Measurements from ENCODE around the gene OR14A2. TPM values are rescaled to one million over a fixed set of nuclear protein-coding genes. Genes with fewer than 3 reads are reported as not detected.

Gene OR14A2
- total and polyA plus RNA-seq, 2 experiments from 2014 or later = 0.60 TPM; not detected in 1

DNA sequence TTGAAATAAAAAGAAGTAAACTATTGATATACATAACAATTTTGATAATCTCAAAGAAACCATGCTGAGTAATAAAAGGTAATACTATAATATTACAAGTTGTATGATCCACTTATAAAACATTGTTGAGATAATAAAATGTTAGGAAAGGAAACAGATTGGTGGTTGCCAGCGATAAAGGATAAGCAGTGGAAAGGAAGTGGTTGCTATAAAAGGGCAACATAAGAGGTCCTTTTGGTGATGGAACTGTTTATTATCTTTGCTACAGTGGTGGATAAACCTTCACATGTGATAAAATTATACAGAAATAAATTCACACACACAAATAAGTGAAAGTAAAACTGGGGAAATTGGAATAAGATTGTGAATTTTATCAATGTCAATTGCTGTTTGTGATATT is 46.6 kb downstream of the OR14A2 start (continued):
- TF ChIP-seq, protein P1, sequence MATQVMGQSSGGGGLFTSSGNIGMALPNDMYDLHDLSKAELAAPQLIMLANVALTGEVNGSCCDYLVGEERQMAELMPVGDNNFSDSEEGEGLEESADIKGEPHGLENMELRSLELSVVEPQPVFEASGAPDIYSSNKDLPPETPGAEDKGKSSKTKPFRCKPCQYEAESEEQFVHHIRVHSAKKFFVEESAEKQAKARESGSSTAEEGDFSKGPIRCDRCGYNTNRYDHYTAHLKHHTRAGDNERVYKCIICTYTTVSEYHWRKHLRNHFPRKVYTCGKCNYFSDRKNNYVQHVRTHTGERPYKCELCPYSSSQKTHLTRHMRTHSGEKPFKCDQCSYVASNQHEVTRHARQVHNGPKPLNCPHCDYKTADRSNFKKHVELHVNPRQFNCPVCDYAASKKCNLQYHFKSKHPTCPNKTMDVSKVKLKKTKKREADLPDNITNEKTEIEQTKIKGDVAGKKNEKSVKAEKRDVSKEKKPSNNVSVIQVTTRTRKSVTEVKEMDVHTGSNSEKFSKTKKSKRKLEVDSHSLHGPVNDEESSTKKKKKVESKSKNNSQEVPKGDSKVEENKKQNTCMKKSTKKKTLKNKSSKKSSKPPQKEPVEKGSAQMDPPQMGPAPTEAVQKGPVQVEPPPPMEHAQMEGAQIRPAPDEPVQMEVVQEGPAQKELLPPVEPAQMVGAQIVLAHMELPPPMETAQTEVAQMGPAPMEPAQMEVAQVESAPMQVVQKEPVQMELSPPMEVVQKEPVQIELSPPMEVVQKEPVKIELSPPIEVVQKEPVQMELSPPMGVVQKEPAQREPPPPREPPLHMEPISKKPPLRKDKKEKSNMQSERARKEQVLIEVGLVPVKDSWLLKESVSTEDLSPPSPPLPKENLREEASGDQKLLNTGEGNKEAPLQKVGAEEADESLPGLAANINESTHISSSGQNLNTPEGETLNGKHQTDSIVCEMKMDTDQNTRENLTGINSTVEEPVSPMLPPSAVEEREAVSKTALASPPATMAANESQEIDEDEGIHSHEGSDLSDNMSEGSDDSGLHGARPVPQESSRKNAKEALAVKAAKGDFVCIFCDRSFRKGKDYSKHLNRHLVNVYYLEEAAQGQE (IDR thresholded peaks at IDR 0.05; ENCODE audit: unreplicated experiment) = no peak
- no peak for TF ChIP-seq POLR2AphosphoS5 (IDR thresholded peaks at IDR 0.05; ENCODE audit: low read depth)
- TF ChIP-seq EZH2phosphoT487 (IDR thresholded peaks at IDR 0.05; ENCODE audit: unreplicated experiment) = no peak
- TF ChIP-seq CREB1 (CRISPR knock-in tag; IDR thresholded peaks at IDR 0.05; ENCODE audit: low read depth) = no peak

DNA sequence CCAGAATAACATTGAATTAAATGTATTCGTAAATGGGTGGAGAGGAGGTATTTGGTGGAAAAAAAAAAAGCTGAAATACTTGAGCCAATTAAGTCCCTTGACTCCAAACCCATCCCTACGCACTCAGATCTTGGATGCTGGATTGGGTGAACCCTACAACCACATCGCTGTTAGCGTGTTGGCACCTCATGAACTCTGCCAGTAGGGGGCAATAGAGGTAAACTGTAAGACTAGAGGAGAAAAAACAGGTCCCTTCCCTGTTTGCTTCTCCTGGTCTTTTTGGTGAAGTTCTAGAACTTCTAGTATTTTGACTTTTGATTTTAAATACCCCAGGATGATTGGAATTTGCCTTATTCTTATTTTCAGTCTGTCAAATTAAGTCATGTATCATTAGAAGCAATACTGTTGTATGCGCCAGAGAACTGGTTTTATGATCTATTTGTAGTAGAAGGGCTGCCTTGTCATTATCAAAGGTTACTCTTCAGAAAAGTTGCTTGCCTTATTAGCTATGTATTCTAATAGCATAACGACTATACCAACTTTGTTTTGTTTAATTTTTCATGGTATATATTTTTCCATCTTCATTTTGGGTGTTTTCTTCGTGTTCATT is 66.5 kb downstream of the OR14A2 start:
- Histone ChIP-seq H3K4me3 (no peak overlapping the region), H3K9me2 (ENCODE audit: insufficient read depth) (no peaks in the 10 kb centered on the region), H3F3A (replicated peaks; ENCODE audit: low read depth) (no peaks in the 10 kb centered on the region), H3K27ac (ENCODE audit: low read depth) (no peak overlapping the region), H3K4me2 (no peak overlapping the region), H4K20me1 (replicated peaks; ENCODE audit: insufficient read depth) (no peaks in the 10 kb centered on the region), H3K36me3 (ENCODE audit: insufficient read depth) (no peaks in the 10 kb centered on the region), H3K79me2 (replicated peaks; ENCODE audit: insufficient read depth) (no peaks in the 10 kb centered on the region), H3K4me1 (ENCODE audit: insufficient read depth) (no peaks in the 10 kb centered on the region), H3K27me3 (ENCODE audit: insufficient read depth) (no peaks in the 10 kb centered on the region), H2AFZ (no peak overlapping the region)
- H3K4me1 Mint-ChIP-seq = no peaks in the 10 kb centered on the region
- H3K36me3 Mint-ChIP-seq (ENCODE audit: low read depth) = no peaks in the 10 kb centered on the region
- H3K27me3 Mint-ChIP-seq (ENCODE audit: insufficient read depth, low read depth, poor library complexity) = no peaks in the 10 kb centered on the region
- peak; percentile 97 for DNase-seq (ENCODE audit: low spot score)
- TF ChIP-seq JUNB (IDR thresholded peaks at IDR 0.05; ENCODE audit: unreplicated experiment) = no peak
- TF ChIP-seq, protein P2, sequence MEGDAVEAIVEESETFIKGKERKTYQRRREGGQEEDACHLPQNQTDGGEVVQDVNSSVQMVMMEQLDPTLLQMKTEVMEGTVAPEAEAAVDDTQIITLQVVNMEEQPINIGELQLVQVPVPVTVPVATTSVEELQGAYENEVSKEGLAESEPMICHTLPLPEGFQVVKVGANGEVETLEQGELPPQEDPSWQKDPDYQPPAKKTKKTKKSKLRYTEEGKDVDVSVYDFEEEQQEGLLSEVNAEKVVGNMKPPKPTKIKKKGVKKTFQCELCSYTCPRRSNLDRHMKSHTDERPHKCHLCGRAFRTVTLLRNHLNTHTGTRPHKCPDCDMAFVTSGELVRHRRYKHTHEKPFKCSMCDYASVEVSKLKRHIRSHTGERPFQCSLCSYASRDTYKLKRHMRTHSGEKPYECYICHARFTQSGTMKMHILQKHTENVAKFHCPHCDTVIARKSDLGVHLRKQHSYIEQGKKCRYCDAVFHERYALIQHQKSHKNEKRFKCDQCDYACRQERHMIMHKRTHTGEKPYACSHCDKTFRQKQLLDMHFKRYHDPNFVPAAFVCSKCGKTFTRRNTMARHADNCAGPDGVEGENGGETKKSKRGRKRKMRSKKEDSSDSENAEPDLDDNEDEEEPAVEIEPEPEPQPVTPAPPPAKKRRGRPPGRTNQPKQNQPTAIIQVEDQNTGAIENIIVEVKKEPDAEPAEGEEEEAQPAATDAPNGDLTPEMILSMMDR (conservative IDR thresholded peaks at IDR 0.05; ENCODE audit: low read depth in 2 of 2) = peak; percentile 93 to 94
- H3K9me3 Mint-ChIP-seq = peaks cover 22% of the 10 kb centered on the region; the same call in 2 of the 3 replicates
- peak; percentile 92 for ATAC-seq
- H3K4me3 Mint-ChIP-seq = no peak overlapping the region
- no peak overlapping the region for H3K27ac Mint-ChIP-seq

DNA sequence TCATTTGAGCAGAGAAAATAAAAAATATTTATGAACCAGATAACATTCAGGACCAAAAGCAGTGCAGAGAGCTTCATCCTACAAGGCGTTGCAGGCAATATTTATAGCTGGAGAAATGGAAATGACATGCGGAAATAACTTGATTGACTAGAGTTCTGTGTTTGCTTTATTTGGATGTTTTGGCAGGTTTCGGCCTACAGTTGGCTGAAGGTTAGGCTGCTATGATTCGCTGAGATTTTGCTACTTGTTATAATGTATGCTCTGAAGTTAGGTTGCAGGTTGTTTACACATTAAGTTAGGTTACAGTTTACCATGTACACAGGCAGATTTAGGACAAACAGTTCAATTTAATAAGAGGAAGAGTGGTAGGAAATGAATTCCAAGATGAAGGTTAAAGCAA is 67.8 kb downstream of the OR14A2 start:
- H3K27me3 ChIP-seq (ENCODE audit: insufficient read depth) = no peaks in the 10 kb centered on the region
- no peak overlapping the region for H3K4me3 ChIP-seq
- Mint-ChIP-seq H3K27ac (no peak overlapping the region), H3K9me3 (peaks cover 14% of the 10 kb centered on the region; the same call in 2 of the 3 replicates), H3K4me1 (no peaks in the 10 kb centered on the region), H3K27me3 (ENCODE audit: insufficient read depth, low read depth, poor library complexity) (no peaks in the 10 kb centered on the region), H3K36me3 (ENCODE audit: low read depth) (no peaks in the 10 kb centered on the region), H3K4me3 (no peak overlapping the region)
- no peaks in the 10 kb centered on the region for H3F3A ChIP-seq (replicated peaks; ENCODE audit: low read depth)
- no peak for ATAC-seq
- no peaks in the 10 kb centered on the region for H3K36me3 ChIP-seq (ENCODE audit: insufficient read depth)
- H3K4me1 ChIP-seq (ENCODE audit: insufficient read depth) = no peaks in the 10 kb centered on the region
- H2AFZ ChIP-seq = no peak overlapping the region
- H3K9me2 ChIP-seq (ENCODE audit: insufficient read depth) = no peaks in the 10 kb centered on the region
- H3K27ac ChIP-seq (ENCODE audit: low read depth) = no peak overlapping the region
- H3K79me2 ChIP-seq (replicated peaks; ENCODE audit: insufficient read depth) = no peaks in the 10 kb centered on the region
- no peak for TF ChIP-seq JUNB (IDR thresholded peaks at IDR 0.05; ENCODE audit: unreplicated experiment)
- no peak for TF ChIP-seq CREB1 (CRISPR knock-in tag; IDR thresholded peaks at IDR 0.05; ENCODE audit: low read depth)
- no peak for TF ChIP-seq POLR2AphosphoS5 (IDR thresholded peaks at IDR 0.05; ENCODE audit: low read depth)
- TF ChIP-seq, protein P1 (IDR thresholded peaks at IDR 0.05; ENCODE audit: unreplicated experiment) = no peak
- DNase-seq (ENCODE audit: low spot score) = no peak
- no peak overlapping the region for H3K4me2 ChIP-seq
- H4K20me1 ChIP-seq (replicated peaks; ENCODE audit: insufficient read depth) = no peaks in the 10 kb centered on the region

Data from GM23338 (cell line).